Duodenal mucosa (tissue), 2 donors: ENCODE data around the gene ADD3.
"Not testable (repeated sequence)": the region's sequence is repeated elsewhere in the genome, so short reads cannot be mapped to it uniquely, and the experiment has no call there.

Source experiments
- H3K27ac ChIP-seq: one replicate; pipeline ENCODE4 v1.7.0; 2013; ENCODE audit warnings: low read depth, low read length
- H3K27me3 ChIP-seq, 2 donors: one replicate each; pipeline ENCODE4 v1.7.0; 2013; ENCODE audit warnings: low read length in 2 of 2, control low read depth in 1 of 2; ENCODE audit not compliant: insufficient read depth in 2 of 2, control insufficient read depth in 1 of 2
- H3K36me3 ChIP-seq, 2 donors: one replicate each; pipeline ENCODE4 v1.7.0; 2013; ENCODE audit warnings: low read length in 2 of 2, control low read depth in 1 of 2; ENCODE audit not compliant: insufficient read depth in 2 of 2, control insufficient read depth in 1 of 2
- H3K4me1 ChIP-seq, 2 donors: one replicate each; pipeline ENCODE4 v1.7.0; 2013; ENCODE audit warnings: low read length in 2 of 2, control low read depth in 1 of 2; ENCODE audit not compliant: insufficient read depth in 2 of 2, control insufficient read depth in 1 of 2
- H3K4me3 ChIP-seq, 2 donors: one replicate each; pipeline ENCODE4 v1.7.0; 2013; ENCODE audit warnings: low read length in 2 of 2, low read depth in 1 of 2
- H3K9ac ChIP-seq, 2 donors: one replicate each; pipeline ENCODE4 v1.7.0; 2013; ENCODE audit warnings: low read length in 2 of 2, low read depth in 1 of 2
- H3K9me3 ChIP-seq, 2 donors: one replicate each; pipeline ENCODE4 v1.7.0; 2013; ENCODE audit warnings: low read length in 2 of 2, control low read depth in 1 of 2; ENCODE audit not compliant: control insufficient read depth in 1 of 2

ADD3 gene

GRCh38 chr10:110113670-110114337, 106.0 kb downstream of the ADD3 start:
- Histone ChIP-seq H3K4me1 (no peaks in the 10 kb centered on the region), H3K4me3 (no peak overlapping the region), H3K36me3 (peaks cover 9 to 54% of the 10 kb centered on the region in 2 donors), H3K9ac (no peak overlapping the region), H3K27ac (no peak overlapping the region), H3K9me3 (no peaks in the 10 kb centered on the region), H3K27me3 (no peaks in the 10 kb centered on the region)

DNA sequence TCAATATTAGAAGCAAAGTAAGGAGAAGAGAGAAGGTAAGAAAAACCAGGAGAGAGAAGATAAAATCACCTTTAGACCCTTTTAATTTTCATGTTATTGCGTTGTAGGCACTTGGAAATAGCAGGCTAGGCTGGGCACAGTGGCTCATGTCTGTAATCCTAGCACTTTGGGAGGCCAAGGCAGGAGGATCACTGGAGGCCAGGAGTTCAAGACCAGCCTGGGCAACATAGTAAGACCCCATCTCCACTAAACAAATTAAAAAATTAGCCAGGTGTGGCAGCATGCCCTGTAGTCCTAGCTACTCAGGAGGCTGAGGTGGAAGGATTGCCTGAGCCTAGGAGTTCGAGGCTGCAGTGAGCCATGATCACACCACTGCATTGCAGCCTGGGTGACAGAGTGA, 106.9 kb downstream of the ADD3 start:
- H3K27ac ChIP-seq, H3K9me3 ChIP-seq, H3K4me3 ChIP-seq, H3K9ac ChIP-seq, H3K4me1 ChIP-seq, H3K27me3 ChIP-seq: not testable (repeated sequence)
- peaks cover 14 to 63% of the 10 kb centered on the region in 2 donors for H3K36me3 ChIP-seq

GRCh38 chr10:110115784-110116520, 108.2 kb downstream of the ADD3 start:
- H3K27me3 ChIP-seq: no peaks in the 10 kb centered on the region
- H3K9ac ChIP-seq: no peak overlapping the region
- no peaks in the 10 kb centered on the region for H3K4me1 ChIP-seq
- no peak overlapping the region for H3K4me3 ChIP-seq
- H3K36me3 ChIP-seq: peaks cover 14 to 58% of the 10 kb centered on the region in 2 donors
- no peaks in the 10 kb centered on the region for H3K9me3 ChIP-seq
- no peak overlapping the region for H3K27ac ChIP-seq

- H3K4me3 ChIP-seq: no peak overlapping the region
- no peaks in the 10 kb centered on the region for H3K27me3 ChIP-seq
- H3K36me3 ChIP-seq: peaks cover 14 to 56% of the 10 kb centered on the region in 2 donors
- H3K27ac ChIP-seq: no peak overlapping the region
- H3K9me3 ChIP-seq: no peaks in the 10 kb centered on the region
- H3K9ac ChIP-seq: no peak overlapping the region
- H3K4me1 ChIP-seq: no peaks in the 10 kb centered on the region
Observed at GRCh38 chr10:110118891-110119621, 111.3 kb downstream of the ADD3 start.

DNA sequence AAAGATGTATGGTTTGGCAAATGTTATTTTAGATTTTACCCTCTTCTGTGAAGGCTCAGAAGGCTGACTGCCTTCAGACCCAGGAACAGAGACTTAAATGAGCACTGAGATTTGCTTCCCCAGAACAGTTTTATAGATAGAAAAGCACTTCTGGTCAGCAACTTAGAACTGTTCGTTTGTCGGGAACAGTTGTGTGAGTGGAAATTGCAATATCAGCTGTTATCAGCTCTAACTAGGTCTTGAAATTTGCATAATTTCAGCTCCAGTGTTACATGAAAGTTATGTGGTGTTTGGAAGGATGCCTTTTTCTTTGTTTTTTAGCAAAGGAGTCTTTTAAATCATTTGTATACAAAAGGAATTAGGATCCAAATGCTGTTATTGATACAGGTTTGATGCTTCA, 115.8 kb downstream of the ADD3 start:
- Histone ChIP-seq H3K27ac (no peak overlapping the region), H3K4me3 (no peak overlapping the region), H3K4me1 (no peaks in the 10 kb centered on the region), H3K9me3 (no peaks in the 10 kb centered on the region), H3K9ac (no peak overlapping the region), H3K27me3 (no peaks in the 10 kb centered on the region), H3K36me3 (peaks cover 23 to 44% of the 10 kb centered on the region in 2 donors)

- Histone ChIP-seq H3K4me3 (no peak overlapping the region), H3K27me3 (no peaks in the 10 kb centered on the region), H3K27ac (no peak overlapping the region), H3K36me3 (peaks cover 26 to 58% of the 10 kb centered on the region in 2 donors), H3K4me1 (no peaks in the 10 kb centered on the region), H3K9me3 (no peaks in the 10 kb centered on the region), H3K9ac (no peak overlapping the region)
Observed at GRCh38 chr10:110129490-110129889, 121.7 kb downstream of the ADD3 start.

DNA sequence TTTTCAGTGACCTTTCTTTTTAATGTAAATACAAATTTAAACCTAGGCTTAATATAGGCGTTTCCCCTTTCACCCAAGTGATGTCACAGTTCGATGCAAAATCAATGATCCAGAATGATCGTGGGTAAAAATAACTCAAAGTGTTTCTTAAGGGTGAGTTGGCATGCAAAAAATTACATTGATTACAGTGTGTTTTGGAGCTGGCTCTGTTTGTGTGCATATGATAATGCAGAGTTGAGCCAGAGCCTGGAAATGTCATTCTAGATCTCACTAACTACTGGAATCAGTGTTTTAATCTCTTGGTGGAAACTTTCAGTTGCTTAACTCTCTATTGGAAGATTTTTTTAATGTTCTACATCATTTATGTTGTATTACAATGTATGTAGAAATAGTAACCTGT, 127.1 kb downstream of the ADD3 start:
- H3K9me3 ChIP-seq: no peaks in the 10 kb centered on the region
- no peaks in the 10 kb centered on the region for H3K27me3 ChIP-seq
- H3K4me3 ChIP-seq: no peak overlapping the region
- H3K9ac ChIP-seq: no peak overlapping the region
- H3K36me3 ChIP-seq: peaks cover 15 to 48% of the 10 kb centered on the region in 2 donors
- H3K4me1 ChIP-seq: peaks cover 0 to 6% of the 10 kb centered on the region in 2 donors
- no peak overlapping the region for H3K27ac ChIP-seq

DNA sequence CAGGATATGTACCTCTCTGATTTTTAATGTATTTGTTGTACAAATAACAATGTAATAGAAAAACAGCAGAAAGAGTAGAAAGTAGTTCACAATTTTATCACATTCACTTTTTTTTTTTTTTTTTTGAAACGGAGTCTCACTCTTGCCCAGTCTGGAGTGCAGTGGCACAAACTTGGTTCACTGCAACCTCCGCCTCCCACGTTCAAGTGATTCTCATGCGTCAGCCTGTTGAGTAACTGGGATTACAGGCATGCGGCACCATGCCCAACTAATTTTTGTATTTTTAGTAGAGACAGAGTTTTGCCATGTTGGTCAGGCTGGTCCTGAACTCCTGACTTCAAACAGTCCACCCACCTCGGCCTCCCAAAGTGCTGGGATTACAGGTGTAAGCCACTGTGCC, 128.1 kb downstream of the ADD3 start:
- peaks cover 12 to 39% of the 10 kb centered on the region in 2 donors for H3K36me3 ChIP-seq
- H3K27me3 ChIP-seq: not testable (repeated sequence)

DNA sequence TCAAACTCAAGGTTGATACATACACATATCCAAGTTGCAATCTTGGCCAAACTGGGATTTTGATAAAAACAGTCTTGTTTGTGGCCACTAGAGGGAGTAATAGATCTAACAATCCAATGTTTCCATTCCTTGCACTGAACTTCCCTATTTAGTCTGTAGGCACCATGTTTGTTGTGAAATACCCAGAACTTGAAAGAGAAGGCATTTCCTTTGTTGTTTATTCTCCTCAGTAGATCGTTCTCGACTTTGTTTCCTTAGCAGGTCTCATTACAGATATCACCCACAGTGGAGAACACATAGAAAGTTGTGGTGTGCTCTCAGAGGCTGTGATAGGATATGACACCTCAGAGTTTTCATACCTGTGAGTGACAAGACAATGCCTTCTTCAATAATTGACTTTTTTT, 129.4 kb downstream of the ADD3 start:
- peak overlapping the region in 1 of 2 donors; percentile 6 for H3K4me3 ChIP-seq
- peaks cover 3 to 26% of the 10 kb centered on the region in 2 donors for H3K36me3 ChIP-seq
- H3K27ac ChIP-seq: no peak overlapping the region
- H3K9ac ChIP-seq: no peak overlapping the region
- no peaks in the 10 kb centered on the region for H3K27me3 ChIP-seq
- no peaks in the 10 kb centered on the region for H3K9me3 ChIP-seq
- peaks cover 16 to 19% of the 10 kb centered on the region in 2 donors for H3K4me1 ChIP-seq

More for the DNA sequence above, 128.1 kb downstream of the ADD3 start:
- not testable (repeated sequence) for H3K9me3 ChIP-seq, H3K4me1 ChIP-seq, H3K9ac ChIP-seq, H3K27ac ChIP-seq, H3K4me3 ChIP-seq

DNA sequence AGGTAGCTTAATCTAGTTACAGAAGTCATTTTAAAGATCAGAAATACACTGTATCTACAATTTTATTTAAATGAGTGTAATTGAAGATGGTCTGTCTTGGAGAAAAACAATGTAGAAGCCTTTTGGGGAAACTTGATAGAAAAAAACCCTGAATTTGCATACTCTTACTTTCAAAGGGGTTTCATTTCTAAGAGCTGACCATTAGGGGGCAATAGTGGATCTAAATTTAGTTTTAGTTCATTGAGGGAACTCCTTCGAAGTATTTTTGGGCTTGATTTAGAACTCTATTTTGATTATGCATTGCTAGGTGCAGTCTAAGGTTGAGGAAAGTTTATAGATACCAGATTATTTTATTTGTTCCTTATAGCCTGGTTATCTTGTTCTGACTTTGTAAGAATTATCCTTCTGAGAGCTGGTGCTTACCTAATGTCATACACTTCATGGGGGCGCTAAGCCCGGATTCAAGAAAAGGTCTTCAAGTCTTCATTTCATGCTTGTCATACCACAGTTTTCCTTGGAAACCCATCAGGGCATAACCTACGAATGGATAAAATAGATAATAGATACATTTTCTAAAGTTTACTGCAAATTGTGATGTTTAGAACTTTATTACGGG, 130.5 kb downstream of the ADD3 start:
- Histone ChIP-seq H3K4me3 (no peak overlapping the region), H3K36me3 (peaks cover 2 to 19% of the 10 kb centered on the region in 2 donors), H3K9me3 (no peaks in the 10 kb centered on the region), H3K27ac (no peak overlapping the region), H3K27me3 (no peaks in the 10 kb centered on the region), H3K9ac (no peak overlapping the region), H3K4me1 (peaks cover 19 to 26% of the 10 kb centered on the region in 2 donors)
